GM12891 (cell line): ENCODE results near the gene RANBP10.

Experiments used
- POLR2A ChIP-seq: IDR thresholded peaks from 2 replicates; pipeline ENCODE4 v1.6.1; 2011; ENCODE audit warnings: low read depth, low read length, control low read depth
- POLR2AphosphoS5 ChIP-seq: IDR thresholded peaks from 2 replicates; pipeline ENCODE4 v1.6.1; 2011; ENCODE audit warnings: low read depth, low read length, control low read depth
- POU2F2 ChIP-seq: IDR thresholded peaks from 2 replicates; pipeline ENCODE4 v1.6.1; 2011; ENCODE audit warnings: low read depth, mild to moderate bottlenecking, control low read depth, low read length, moderate library complexity
- TAF1 ChIP-seq: IDR thresholded peaks from 2 replicates; pipeline ENCODE4 v1.6.1; 2011; ENCODE audit warnings: low read depth, low read length, control low read depth

DNA sequence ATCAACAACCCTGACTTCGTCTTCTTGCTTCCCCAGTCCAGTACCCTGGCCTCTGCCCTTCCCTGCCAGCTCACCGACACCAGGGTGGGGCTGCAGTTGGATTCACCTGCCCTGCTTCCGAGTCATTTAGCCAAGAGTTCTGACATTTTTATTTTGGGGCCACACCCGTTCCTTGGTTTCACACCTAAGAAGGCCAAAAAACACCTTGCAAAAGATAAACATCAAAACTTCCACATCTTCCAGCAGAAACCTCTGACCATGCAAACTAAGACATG lies 45.5 kb downstream of the RANBP10 start:
- TF ChIP-seq POLR2AphosphoS5 (no peak), POLR2A (no peak), TAF1 (no peak), POU2F2 (no peak)
